Activated naive CD4-positive, alpha-beta T cell treated with anti-CD3 and anti-CD28 coated beads for 36 hours (primary cell): ENCODE results near the gene SLC8A2. TPM values are rescaled to one million over a fixed set of nuclear protein-coding genes. Genes with fewer than 3 reads are reported as not detected.

Experiments
- CTCF ChIA-PET: fragments of 350-600 bp; sonication (Branson Sonifier 250); formaldehyde crosslinking; loops from one replicate; lab custom pipeline; 2021; ENCODE audit warnings: antibody characterized with exemption; lab: Charles Lee
- DNase-seq: peaks from one replicate; pipeline ENCODE4 v3.0.0-alpha.2; 2020
- H3K27ac Mint-ChIP-seq: one replicate; pipeline ENCODE4 v1.8.0; 2021; ENCODE audit warnings: mild to moderate bottlenecking, mixed read lengths
- H3K27me3 Mint-ChIP-seq: one replicate; pipeline ENCODE4 v1.8.0; 2021; ENCODE audit warnings: low read depth, mixed read lengths
- H3K36me3 Mint-ChIP-seq: one replicate; pipeline ENCODE4 v1.8.0; 2021; ENCODE audit warnings: low read depth, mixed read lengths
- H3K4me1 Mint-ChIP-seq: one replicate; pipeline ENCODE4 v1.8.0; 2021; ENCODE audit warnings: low read depth, mixed read lengths
- H3K4me3 Mint-ChIP-seq: one replicate; pipeline ENCODE4 v1.8.0; 2021; ENCODE audit warnings: mild to moderate bottlenecking, moderate library complexity, mixed read lengths
- H3K9me3 Mint-ChIP-seq: one replicate; pipeline ENCODE4 v1.8.0; 2021; ENCODE audit warnings: mixed read lengths
- intact Hi-C: fragments of 100-400 bp; cut with micrococcal nuclease; formaldehyde crosslinking; loops from one replicate; pipeline ENCODE4 v1.15.1; 2023
- total RNA-seq, 2 experiments: library from RNA; stranded (reverse); gene quantifications; one replicate each; pipeline ENCODE4 v1.2.3, GENCODE V29; 2021

The SLC8A2 gene
- total RNA-seq, 2 experiments from 2014 or later: not detected

DNA sequence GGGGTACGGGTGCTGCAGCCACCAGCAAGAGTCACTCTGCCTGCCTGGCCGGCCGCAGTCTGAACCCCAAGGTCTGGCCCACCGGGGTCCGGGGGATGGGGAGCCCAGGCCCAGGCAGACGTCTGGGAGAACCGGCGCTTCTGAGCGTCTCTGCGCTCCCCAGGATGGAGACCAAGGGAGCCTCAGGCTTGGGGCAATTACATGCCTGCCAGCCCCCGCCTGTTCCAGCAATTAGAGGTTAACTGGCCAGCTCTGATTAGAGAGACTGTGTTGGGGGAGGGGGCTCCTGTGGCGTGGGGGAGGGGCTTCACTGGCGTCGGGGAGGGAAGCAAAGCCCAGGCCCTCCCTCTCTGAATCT, 64.3 kb downstream of the SLC8A2 start:
- H3K4me1 Mint-ChIP-seq: no peaks in the 10 kb centered on the region
- no peaks in the 10 kb centered on the region for H3K36me3 Mint-ChIP-seq
- H3K9me3 Mint-ChIP-seq: no peaks in the 10 kb centered on the region
- no peak overlapping the region for H3K27ac Mint-ChIP-seq
- no peak for DNase-seq
- intact Hi-C loops: no loop called here
- CTCF ChIA-PET: no interaction called here
- H3K4me3 Mint-ChIP-seq: no peak overlapping the region
- H3K27me3 Mint-ChIP-seq: peaks cover 42% of the 10 kb centered on the region

DNA sequence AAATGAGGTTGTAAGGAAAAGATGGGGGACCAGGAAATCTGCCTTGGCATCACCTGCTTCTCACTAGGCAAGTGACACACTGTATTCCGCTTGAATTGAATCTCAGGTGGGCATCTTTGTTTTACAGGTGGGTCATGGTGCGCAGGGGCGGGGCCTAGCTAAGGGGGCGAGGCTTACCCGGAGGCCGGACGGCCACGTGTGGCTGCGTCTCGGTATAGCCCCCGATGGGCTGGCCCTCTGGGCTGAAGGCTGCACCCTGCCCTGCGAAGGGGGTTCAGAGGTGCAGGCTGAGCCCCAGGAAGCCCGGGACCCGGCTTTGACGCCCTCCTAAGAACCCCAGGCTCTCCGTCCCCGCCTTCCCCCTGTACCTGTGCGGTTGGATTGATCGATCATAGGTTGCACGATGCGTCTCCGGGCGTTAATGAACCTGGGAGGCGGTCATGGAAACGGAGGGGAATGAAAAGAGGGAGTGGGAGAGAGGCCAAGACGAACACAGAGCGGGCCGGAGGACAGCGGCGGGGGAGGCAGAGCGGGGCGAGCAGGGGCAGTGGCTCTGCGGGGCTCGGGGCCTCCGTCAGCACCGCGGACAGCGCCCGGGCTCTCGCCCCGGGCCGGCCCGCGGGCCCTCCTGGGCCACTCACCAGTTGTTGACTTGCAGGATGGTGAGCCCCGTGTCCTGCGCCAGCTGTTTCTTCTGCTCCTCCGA, 64.8 kb downstream of the SLC8A2 start:
- no peak overlapping the region for H3K27ac Mint-ChIP-seq

DNA sequence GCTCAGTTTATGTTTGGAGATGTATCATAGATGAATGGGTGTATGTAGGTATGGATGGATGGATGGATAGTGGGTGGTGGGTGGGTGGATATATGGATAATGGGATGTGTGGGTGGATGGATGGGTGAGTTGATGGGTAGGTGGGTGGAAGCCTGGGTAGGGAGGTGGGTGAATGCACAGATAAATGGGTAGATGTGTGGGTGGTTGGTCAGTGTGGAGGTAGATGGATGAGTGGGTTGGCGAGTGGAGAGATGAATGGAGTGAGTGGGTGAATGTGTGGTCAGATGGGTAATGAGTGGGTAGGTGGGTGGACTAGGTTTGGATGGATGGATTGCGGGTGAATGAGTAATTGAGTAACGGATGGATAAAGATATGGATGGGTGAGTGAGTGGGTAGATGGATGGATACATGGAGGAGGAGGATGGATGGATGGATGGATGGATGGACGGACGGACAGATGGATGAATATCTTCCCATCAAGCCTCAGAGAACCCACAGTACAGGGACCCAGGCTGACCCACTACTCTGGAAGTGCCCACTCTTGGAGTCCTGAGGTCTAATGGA, 65.8 kb downstream of the SLC8A2 start:
- no peaks in the 10 kb centered on the region for H3K4me1 Mint-ChIP-seq
- no peaks in the 10 kb centered on the region for H3K9me3 Mint-ChIP-seq
- peaks cover 42% of the 10 kb centered on the region for H3K27me3 Mint-ChIP-seq
- CTCF ChIA-PET: no interaction called here
- no peak for DNase-seq
- no peak overlapping the region for H3K4me3 Mint-ChIP-seq
- no peak overlapping the region for H3K27ac Mint-ChIP-seq
- intact Hi-C loops: no loop called here
- no peaks in the 10 kb centered on the region for H3K36me3 Mint-ChIP-seq

More for the DNA sequence above, 64.8 kb downstream of the SLC8A2 start:
- Mint-ChIP-seq H3K27me3 (peaks cover 42% of the 10 kb centered on the region), H3K9me3 (no peaks in the 10 kb centered on the region), H3K36me3 (no peaks in the 10 kb centered on the region), H3K4me1 (no peaks in the 10 kb centered on the region), H3K4me3 (no peak overlapping the region)
- DNase-seq: no peak
- CTCF ChIA-PET: no interaction called here
- intact Hi-C loops: no loop called here

DNA sequence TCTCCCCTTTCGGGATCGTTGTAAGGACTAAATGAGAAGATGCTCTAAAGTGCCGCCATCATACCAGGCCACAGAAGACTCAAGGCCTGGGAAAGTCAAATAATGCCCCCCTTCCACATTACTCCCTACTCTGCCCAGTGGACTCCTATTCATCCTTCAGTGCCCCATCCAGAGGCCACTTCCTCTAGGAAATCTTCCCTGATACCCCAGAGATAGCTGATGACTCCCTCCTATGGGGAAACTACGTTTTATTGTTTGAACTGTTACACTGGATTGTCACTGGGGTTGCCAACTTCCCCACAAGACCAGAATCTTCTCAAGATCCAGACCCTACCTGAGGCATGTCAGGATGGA, 66.5 kb downstream of the SLC8A2 start:
- no peaks in the 10 kb centered on the region for H3K4me1 Mint-ChIP-seq
- H3K9me3 Mint-ChIP-seq: no peaks in the 10 kb centered on the region
- H3K27me3 Mint-ChIP-seq: peaks cover 42% of the 10 kb centered on the region
- intact Hi-C loops: no loop called here
- CTCF ChIA-PET: no interaction called here
- H3K27ac Mint-ChIP-seq: no peak overlapping the region
- H3K4me3 Mint-ChIP-seq: no peak overlapping the region
- DNase-seq: no peak
- H3K36me3 Mint-ChIP-seq: no peaks in the 10 kb centered on the region

DNA sequence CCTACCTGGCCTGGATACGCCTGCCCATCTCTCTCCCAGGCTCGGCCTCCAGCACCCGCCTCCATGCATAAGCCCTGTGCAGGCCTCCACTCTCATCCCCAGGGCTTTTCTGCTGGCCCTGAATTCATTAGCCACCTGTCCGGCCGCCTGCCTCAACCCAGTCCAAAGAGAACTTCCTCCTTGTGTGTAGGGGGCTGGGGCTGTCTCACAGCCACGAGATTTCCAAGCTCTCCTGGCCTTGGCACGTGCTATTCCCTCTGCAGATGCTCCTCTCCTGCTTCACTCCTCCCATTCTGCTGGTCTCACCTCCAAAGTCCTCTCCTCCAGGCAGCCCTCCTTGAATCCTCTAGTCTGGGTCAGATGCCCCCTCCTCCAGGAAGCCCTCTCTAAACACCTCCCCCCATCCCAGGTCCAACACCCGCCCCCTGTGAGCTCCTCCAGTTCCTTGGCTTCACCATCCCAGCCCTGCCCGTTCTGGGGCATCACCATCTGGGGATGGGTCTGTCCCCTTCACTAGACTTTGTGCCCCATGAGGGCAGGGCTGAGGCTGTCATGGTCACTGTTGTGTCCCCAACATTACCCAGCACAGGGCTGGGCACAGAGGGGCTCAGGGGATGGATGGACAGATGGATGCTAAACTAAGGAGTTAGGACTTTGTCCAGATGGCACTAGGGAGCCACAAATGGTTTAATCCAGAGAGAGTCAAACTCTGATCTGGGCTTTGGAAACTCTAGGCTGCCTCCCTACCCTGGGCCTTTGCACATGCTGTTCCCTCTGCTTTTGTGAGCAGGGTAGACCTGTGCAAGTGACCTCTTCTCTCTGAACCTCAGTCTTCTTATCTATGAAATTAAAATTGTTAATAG, 67.1 kb downstream of the SLC8A2 start:
- Mint-ChIP-seq H3K4me1 (no peaks in the 10 kb centered on the region), H3K27ac (no peak overlapping the region), H3K27me3 (peaks cover 42% of the 10 kb centered on the region), H3K36me3 (no peaks in the 10 kb centered on the region), H3K9me3 (no peaks in the 10 kb centered on the region), H3K4me3 (no peak overlapping the region)
- no peak for DNase-seq
- CTCF ChIA-PET: no interaction called here
- intact Hi-C loops: no loop called here

DNA sequence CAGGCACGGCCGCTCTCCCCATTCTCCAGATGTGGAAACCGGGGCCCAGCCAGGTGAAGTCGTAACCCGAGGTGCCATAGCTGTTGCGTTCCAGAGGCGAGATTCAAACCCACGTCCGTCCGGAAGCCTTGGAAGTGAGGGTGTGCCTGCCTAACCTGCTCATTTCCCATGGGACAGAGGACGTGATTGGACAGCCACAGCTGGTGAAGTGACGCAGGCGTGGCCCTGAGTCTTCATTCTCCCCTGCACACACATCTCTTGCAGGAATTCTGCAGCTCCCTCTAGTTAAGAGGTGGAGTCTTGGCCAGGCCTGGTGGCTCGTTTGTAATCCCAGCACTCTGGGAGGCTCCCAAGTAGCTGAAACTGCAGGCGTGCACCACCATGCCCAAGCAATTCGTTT, 69.2 kb downstream of the SLC8A2 start:
- no peaks in the 10 kb centered on the region for H3K9me3 Mint-ChIP-seq
- H3K27ac Mint-ChIP-seq: no peak overlapping the region
- DNase-seq: no peak
- no peaks in the 10 kb centered on the region for H3K4me1 Mint-ChIP-seq
- no peak overlapping the region for H3K4me3 Mint-ChIP-seq
- CTCF ChIA-PET: no interaction called here
- intact Hi-C loops: no loop called here
- H3K27me3 Mint-ChIP-seq: peaks cover 27% of the 10 kb centered on the region
- no peaks in the 10 kb centered on the region for H3K36me3 Mint-ChIP-seq

DNA sequence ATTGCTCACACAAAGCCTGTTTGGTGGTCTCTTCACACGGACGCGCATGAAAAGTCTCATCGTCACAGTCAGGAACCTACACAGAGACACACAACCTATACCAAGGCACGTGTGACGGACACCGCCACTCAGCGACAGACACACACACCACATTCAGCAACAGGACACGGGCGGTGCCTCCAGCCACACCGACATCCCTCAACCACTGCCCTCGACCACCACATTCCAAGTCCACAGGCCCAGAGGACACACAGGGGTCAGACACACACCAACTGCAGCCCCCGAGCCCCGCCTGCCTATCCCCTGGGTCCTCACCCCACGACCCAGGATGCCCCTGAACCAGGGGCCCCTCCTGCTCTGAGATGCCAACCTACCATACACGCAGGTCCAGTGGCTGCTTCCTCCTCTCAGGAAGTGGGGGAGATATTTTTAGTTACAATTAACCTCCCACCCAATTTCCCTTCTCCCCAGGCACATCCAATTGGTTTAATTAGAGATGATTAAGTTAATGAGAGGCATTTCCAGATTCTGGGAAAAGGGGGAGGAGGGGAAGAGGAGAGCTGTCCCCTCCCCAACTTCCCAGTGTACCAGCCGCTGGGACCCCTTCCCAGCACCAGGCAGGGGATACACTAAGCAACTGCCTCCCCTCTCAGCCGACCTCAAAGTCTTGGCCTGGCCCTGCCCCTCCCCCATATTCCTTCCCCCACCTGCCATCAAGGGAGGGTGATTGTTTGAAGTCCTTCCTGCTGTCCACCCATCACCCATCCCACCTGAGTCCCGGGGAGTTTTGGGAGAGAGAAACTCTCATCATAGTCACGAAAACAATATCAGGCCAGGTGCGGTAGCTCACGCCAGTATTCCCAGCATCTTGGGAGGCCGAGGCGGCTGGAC, 72.7 kb downstream of the SLC8A2 start:
- Mint-ChIP-seq H3K27ac (no peak overlapping the region), H3K27me3 (peaks cover 5% of the 10 kb centered on the region), H3K9me3 (no peaks in the 10 kb centered on the region), H3K4me1 (no peaks in the 10 kb centered on the region), H3K36me3 (no peaks in the 10 kb centered on the region), H3K4me3 (no peak overlapping the region)
- intact Hi-C loops: no loop called here
- DNase-seq: no peak
- CTCF ChIA-PET: interaction anchor here (1.8 kb wide), 1 partner anchor 29 kb away, joined by 4 read pairs; no protein-coding TSS in a partner anchor

DNA sequence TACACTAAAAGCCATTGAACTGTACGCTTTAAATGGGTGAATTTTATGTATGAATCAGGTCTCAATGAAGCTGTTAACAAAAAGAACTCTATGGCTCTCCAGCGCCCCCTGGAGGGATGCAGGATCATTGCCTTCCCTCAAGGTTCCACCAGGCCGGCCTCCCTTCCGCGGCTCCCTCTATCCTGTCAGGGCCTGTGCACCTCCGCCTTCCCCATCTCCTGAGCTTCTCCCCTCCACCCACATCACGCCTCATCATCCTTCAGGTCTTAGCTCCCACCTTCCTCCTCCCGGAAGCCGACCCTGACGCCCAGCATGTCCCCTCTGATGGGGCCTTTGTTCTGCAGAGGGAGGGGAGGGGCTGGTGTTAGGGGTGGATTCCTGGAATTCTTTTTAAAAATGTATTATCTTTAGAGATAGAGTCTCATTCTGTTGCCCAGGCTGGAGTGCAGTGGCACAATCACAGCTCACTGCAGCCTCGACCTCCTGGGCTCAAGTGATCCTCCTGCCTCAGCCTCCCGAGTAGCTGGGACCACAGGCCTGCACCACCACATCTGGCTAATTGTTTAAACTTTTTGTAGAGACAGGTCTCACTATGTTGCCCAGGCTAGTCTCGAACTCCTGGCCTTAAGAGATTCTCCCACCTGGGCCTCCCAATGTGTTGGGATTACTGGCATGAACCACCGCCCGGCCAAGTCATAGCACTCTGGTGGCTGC, 80.0 kb downstream of the SLC8A2 start:
- H3K4me1 Mint-ChIP-seq: peaks cover 2% of the 10 kb centered on the region
- H3K27ac Mint-ChIP-seq: no peak overlapping the region
- H3K36me3 Mint-ChIP-seq: no peaks in the 10 kb centered on the region
- CTCF ChIA-PET: interaction anchor here (0.5 to 3.7 kb wide), 24 partner anchors 9 to 157 kb away, joined by 3 to 25 read pairs (median 4); partner anchors contain the start of gene DHX34
- intact Hi-C loops: loop anchor here (1.0 kb wide), 3 partner anchors 37 to 107 kb away; no protein-coding TSS in a partner anchor
- H3K9me3 Mint-ChIP-seq: no peaks in the 10 kb centered on the region
- DNase-seq: peak; percentile 91
- H3K27me3 Mint-ChIP-seq: peaks cover 2% of the 10 kb centered on the region
- H3K4me3 Mint-ChIP-seq: no peak overlapping the region

DNA sequence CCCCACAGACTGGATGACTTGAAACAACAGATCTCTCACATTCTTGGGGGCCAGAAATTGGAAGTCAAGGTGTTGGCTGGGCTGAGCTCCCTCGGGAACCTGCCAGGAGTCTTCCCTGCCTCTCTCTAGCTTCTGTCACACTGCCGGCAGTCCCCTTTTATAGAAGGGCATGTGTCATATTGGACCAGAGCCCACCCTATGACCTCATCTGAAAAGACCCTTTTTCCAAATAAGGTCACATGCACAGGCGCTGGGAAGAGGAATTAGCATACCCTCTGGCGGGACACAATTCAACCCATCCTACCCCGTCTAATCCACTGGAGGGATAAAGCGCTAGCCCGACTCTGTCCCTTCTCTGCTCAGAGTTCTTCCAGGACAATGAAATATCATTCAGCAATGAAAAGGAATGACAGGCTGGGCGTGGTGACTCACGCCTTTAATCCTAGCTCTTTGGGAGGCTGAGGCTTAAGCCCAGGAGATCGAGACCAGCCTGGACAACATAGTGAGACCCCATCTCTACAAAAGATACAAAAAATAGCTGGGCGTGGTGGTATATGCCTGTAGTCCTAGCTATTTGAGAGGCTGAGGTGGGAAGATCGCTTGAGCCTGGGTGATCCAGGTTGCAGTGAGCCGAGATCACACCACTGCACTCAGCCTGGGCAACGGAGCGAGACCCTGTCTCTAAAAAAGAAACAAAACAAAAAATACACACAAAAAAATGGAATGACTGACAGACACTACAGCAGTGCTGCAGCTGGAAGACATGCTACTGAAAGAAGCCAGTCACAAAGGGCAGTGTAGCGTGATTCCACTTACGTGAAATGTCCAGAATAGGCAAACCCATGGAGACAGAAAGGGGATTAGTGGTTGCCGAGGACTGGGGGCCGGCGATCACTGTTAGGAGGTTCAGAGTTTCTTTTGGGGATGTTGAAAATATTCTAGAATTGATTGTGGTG, 80.9 kb downstream of the SLC8A2 start:
- Mint-ChIP-seq H3K27ac (no peak overlapping the region), H3K4me3 (no peak overlapping the region), H3K36me3 (no peaks in the 10 kb centered on the region), H3K27me3 (peaks cover 2% of the 10 kb centered on the region), H3K9me3 (no peaks in the 10 kb centered on the region), H3K4me1 (peaks cover 2% of the 10 kb centered on the region)
- intact Hi-C loops: loop anchor here (1.0 kb wide), 3 partner anchors 37 to 107 kb away; no protein-coding TSS in a partner anchor
- CTCF ChIA-PET: interaction anchor here (0.5 to 3.7 kb wide), 21 partner anchors 8 to 596 kb away, joined by 3 to 25 read pairs (median 4); partner anchors contain the start of gene DHX34
- DNase-seq: no peak

DNA sequence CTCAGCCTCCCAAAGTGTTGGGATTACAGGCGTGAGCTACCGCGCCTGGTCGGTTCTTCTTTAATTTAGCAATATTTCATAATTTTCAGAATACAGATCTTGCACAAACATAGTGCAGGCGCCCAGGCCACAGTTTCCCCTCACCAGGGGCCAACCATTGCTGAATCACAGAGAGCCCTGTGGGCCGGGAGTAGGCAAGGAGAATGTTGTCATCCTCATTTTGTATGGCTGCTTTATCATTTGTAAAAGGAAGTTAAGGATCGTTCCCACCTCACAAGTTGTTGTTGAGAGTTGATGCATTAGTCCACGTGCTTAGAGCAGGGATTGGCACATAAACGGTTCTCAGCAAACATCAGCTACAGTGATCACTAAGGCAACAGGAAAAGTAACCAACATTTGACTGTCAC, 82.5 kb downstream of the SLC8A2 start:
- no peaks in the 10 kb centered on the region for H3K36me3 Mint-ChIP-seq
- H3K27me3 Mint-ChIP-seq: no peaks in the 10 kb centered on the region
- CTCF ChIA-PET: no interaction called here
- H3K4me1 Mint-ChIP-seq: peaks cover 2% of the 10 kb centered on the region
- DNase-seq: no peak
- intact Hi-C loops: no loop called here
- no peaks in the 10 kb centered on the region for H3K9me3 Mint-ChIP-seq
- no peak overlapping the region for H3K4me3 Mint-ChIP-seq
- H3K27ac Mint-ChIP-seq: no peak overlapping the region
